ENCODE measurements around the gene PDZRN3.

GRCh38 chr3:73447111-73447510 is 177.6 kb downstream of the PDZRN3 start:
- TF ChIP-seq CTCF (IDR thresholded peaks at IDR 0.05; ENCODE audit: insufficient read depth, low read depth, low read length) (no peak), EZH2 (IDR thresholded peaks at IDR 0.05; ENCODE audit: insufficient read depth, low read length) (no peak)

Data from astrocyte (in vitro differentiated cells and primary cell).